Brain microvascular endothelial cell (primary cell): ENCODE measurements around the gene PRKN.

Source experiments
- DNase-seq: peaks from one replicate; pipeline ENCODE4 v3.0.0-alpha.2; 2020
- H3K27ac ChIP-seq: fragments of 250-450 bp; sonication (Bioruptor Pico); 2 replicates; pipeline ENCODE4 v1.5.1; 2020; ENCODE audit warnings: mild to moderate bottlenecking, moderate library complexity
- H3K27me3 ChIP-seq: fragments of 250-450 bp; sonication (Bioruptor Pico); replicated peaks from 2 replicates; pipeline ENCODE4 v1.5.1; 2020; ENCODE audit warnings: mild to moderate bottlenecking
- H3K36me3 ChIP-seq: fragments of 250-450 bp; sonication (Bioruptor Pico); replicated peaks from 2 replicates; pipeline ENCODE4 v1.5.1; 2020; ENCODE audit warnings: mild to moderate bottlenecking
- H3K4me3 ChIP-seq: 2 replicates; pipeline ENCODE4 v1.5.1; 2011; ENCODE audit warnings: low read depth, mild to moderate bottlenecking, control low read depth, low read length, moderate library complexity
- CTCF ChIP-seq: IDR thresholded peaks from 2 replicates; pipeline ENCODE4 v1.5.1; 2011; ENCODE audit warnings: low read depth, mild to moderate bottlenecking, moderate library complexity, low read length, control low read depth, inconsistent platforms; ENCODE audit errors: missing control alignments
- in situ Hi-C: cut with HindIII; loops from 2 replicates; pipeline ENCODE4 v1.10.0; 2017; ENCODE audit warnings: low sequenced_read_pairs, low pct_ligation_motif_present

PRKN gene

GRCh38 chr6:162620073-162620472, 107.5 kb downstream of the PRKN start:
- Histone ChIP-seq H3K4me3 (no peak overlapping the region), H3K27ac (no peak overlapping the region), H3K27me3 (no peaks in the 10 kb centered on the region), H3K36me3 (no peaks in the 10 kb centered on the region)
- no peak for DNase-seq
- in situ Hi-C loops: no loop called here
- no peak for TF ChIP-seq CTCF

GRCh38 chr6:162618448-162619002, 109.0 kb downstream of the PRKN start:
- in situ Hi-C loops: no loop called here
- no peak for TF ChIP-seq CTCF
- DNase-seq: no peak
- Histone ChIP-seq H3K36me3 (no peaks in the 10 kb centered on the region), H3K27me3 (no peaks in the 10 kb centered on the region), H3K27ac (no peak overlapping the region), H3K4me3 (no peak overlapping the region)

- no peak overlapping the region for H3K4me3 ChIP-seq
- H3K27me3 ChIP-seq: no peaks in the 10 kb centered on the region
- in situ Hi-C loops: no loop called here
- TF ChIP-seq CTCF: no peak
- DNase-seq: no peak
- H3K36me3 ChIP-seq: no peaks in the 10 kb centered on the region
- H3K27ac ChIP-seq: no peak overlapping the region
These were observed 112.4 kb downstream of the PRKN start for GRCh38 chr6:162615016-162615705.

GRCh38 chr6:162613310-162613709, 114.3 kb downstream of the PRKN start:
- no peak overlapping the region for H3K27ac ChIP-seq
- no peak for DNase-seq
- H3K36me3 ChIP-seq: no peaks in the 10 kb centered on the region
- TF ChIP-seq CTCF: no peak
- H3K27me3 ChIP-seq: no peaks in the 10 kb centered on the region
- no peak overlapping the region for H3K4me3 ChIP-seq
- in situ Hi-C loops: no loop called here

GRCh38 chr6:162612613-162613012, 115.0 kb downstream of the PRKN start:
- no peak for DNase-seq
- Histone ChIP-seq H3K36me3 (no peaks in the 10 kb centered on the region), H3K27ac (no peak overlapping the region), H3K4me3 (no peak overlapping the region), H3K27me3 (no peaks in the 10 kb centered on the region)
- in situ Hi-C loops: no loop called here
- no peak for TF ChIP-seq CTCF

- H3K27me3 ChIP-seq: no peaks in the 10 kb centered on the region
- no peak overlapping the region for H3K27ac ChIP-seq
- no peak for TF ChIP-seq CTCF
- no peak overlapping the region for H3K4me3 ChIP-seq
- H3K36me3 ChIP-seq: no peaks in the 10 kb centered on the region
- DNase-seq: no peak
- in situ Hi-C loops: no loop called here
These were observed 117.2 kb downstream of the PRKN start for GRCh38 chr6:162610351-162610750.
